Inflammatory macrophage (primary cell): ENCODE results near the gene HSPA1B.
"Not testable (repeated sequence)": the region's sequence is repeated elsewhere in the genome, so short reads cannot be mapped to it uniquely, and the experiment has no call there.

ENCODE experiments used
- DNase-seq, 2 donors: peaks; one replicate each; pipeline ENCODE4 v3.0.0-alpha.2; 2020 to 2022

HSPA1B gene

GRCh38 chr6:31799781-31800180 is 27.8 kb upstream of the HSPA1B start:
- DNase-seq = no peak

DNA sequence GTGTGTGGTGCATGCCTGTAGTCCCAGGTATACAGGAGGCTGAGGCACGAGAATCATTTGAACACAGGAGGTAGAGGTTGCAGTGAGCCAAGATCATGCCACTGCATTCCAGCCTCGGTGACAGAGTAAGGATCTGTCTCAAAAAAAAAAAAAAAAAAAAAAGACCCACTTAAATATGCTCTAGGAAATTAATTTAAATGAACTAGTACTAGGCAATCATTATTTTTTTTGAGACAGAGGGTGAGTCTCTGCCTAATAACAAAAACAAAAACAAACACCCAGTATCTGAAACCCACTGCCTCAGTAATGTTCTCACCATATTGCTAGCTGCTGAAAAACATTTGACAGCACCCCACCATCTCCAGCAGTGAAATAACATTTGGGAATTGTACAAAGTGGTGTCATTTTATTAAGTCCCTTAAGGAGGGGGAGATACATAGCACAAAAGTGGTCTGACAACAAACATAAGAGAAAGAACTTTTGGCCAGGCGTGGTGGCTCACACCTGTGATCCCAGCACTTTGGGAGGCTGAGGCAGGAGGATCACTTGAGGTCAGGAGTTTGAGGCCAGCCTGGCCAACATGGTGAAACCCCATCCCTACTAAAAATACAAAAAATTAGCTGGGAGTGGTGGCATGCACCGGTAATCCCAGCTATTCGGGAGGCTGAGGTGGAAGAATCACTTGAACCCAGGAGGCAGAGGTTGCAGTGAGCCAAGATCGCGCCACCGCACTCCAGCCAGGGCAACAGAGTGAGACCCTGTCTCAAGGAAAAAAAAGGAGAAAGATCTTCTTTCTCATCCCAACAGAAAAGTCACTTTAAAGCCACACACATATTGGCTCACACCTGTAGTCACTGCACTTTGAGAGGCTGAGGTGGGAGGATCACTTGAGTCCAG is 26.3 kb upstream of the HSPA1B start:
- DNase-seq = not testable (repeated sequence)

GRCh38 chr6:31805939-31806469 is 21.5 kb upstream of the HSPA1B start:
- DNase-seq = no peak

DNA sequence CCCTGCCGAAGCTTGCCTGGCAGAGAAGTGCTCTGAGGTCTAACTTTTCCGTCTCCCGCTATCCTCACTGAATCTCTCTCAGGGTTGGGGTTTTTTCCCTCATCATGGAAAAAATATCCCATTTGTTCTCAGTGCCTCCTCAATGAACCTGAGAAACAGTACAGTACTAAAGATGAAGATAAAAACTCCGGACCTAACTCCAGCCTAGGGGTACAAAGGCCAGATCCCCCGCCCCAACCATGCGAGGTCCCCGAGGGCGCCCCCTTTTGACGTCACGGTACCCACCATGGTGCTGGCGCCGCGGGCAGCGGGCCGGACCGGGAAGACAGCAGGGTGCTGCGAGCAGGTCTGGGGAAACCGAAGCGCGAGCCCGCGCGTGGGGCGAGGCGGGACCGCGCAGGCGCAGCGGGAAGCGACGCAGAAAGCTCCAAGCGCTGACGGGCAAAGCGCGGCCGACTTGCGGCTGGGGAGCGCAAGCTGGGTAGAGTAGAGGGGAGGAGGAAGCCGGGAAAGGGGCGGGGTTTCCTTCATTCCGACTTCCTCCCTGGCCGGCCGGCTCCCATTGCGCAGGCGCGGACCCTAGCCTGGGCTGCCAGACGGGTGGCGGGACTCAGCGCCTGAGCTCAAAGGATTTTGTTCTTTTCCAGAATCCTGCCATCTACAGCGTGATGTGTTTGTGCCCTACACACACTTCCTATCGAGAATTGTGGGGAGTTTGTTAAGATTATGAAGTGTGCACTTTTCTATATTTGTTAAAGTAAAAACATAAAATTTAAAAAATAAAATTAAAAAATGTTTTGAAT is 20.9 kb upstream of the HSPA1B start, which contains the start of gene LSM2:
Gene LSM2 (minus strand): TSS at position 497 of the 803 bp plus-strand sequence. CDS start 209 bp downstream, at position 288.
- DNase-seq = peak; percentile 98

DNA sequence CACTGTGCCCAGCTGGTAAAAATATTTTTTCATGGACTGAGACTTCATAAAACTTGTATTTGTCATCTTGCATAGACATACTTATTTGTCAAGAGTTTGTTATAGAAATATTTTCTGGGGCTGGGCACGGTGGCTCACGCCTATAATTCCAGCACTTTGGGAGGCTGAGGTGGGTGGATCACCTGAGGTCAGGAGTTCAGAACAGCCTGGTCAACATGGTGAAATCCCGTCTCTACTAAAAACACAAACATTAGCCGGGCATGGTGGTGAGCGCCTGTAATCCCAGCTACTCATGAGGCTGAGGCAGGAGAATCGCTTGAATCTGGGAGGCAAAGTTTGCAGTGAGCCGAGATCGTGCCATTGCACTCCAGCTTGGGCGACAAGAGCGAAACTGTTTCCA is 18.9 kb upstream of the HSPA1B start:
- DNase-seq = not testable (repeated sequence)

DNA sequence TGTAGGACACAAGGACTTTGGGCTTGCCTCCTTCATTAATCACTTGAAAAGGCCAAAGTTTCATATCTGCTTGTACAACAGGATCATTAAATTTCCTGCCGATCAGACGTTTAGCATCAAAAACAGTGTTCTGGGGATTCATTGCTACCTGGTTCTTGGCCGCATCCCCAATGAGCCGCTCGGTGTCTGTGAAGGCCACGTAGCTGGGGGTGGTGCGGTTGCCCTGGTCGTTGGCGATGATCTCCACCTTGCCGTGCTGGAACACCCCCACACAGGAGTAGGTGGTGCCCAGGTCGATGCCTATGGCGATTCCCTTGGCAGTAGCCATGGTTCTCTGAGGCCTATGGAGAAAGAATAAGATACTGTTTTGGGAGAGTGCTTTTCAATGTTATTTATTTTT is 15.9 kb upstream of the HSPA1B start:
- DNase-seq = no peak

GRCh38 chr6:31813465-31813849 is 14.1 kb upstream of the HSPA1B start:
- no peak for DNase-seq

- DNase-seq = peak; percentile 86 to 93
Measured at GRCh38 chr6:31814677-31815024, 12.9 kb upstream of the HSPA1B start.

DNA sequence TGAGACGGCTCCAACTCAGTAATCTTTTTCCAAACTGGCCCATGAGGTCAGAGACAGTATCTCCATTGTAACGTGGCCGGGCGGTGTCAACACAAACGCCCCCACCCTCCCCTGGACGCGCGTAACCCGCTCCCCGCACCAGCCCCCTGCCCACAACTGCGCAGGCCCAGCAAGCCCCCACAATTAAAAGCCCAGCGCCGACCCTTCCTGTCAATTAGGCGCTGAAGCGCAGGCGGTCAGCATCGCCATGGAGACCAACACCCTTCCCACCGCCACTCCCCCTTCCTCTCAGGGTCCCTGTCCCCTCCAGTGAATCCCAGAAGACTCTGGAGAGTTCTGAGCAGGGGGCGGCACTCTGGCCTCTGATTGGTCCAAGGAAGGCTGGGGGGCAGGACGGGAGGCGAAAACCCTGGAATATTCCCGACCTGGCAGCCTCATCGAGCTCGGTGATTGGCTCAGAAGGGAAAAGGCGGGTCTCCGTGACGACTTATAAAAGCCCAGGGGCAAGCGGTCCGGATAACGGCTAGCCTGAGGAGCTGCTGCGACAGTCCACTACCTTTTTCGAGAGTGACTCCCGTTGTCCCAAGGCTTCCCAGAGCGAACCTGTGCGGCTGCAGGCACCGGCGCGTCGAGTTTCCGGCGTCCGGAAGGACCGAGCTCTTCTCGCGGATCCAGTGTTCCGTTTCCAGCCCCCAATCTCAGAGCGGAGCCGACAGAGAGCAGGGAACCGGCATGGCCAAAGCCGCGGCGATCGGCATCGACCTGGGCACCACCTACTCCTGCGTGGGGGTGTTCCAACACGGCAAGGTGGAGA is 12.3 kb upstream of the HSPA1B start, which contains the start of the genes HSPA1A and HSPA1L:
Gene HSPA1A (plus strand): TSS at position 519 of the 814 bp plus-strand sequence. CDS start 214 bp downstream, at position 733.
Gene HSPA1L (minus strand): TSS at position 259 of the 814 bp plus-strand sequence. CDS start 3,311 bp downstream, outside the sequence.
- peak; percentile 94 to 95 for DNase-seq

DNA sequence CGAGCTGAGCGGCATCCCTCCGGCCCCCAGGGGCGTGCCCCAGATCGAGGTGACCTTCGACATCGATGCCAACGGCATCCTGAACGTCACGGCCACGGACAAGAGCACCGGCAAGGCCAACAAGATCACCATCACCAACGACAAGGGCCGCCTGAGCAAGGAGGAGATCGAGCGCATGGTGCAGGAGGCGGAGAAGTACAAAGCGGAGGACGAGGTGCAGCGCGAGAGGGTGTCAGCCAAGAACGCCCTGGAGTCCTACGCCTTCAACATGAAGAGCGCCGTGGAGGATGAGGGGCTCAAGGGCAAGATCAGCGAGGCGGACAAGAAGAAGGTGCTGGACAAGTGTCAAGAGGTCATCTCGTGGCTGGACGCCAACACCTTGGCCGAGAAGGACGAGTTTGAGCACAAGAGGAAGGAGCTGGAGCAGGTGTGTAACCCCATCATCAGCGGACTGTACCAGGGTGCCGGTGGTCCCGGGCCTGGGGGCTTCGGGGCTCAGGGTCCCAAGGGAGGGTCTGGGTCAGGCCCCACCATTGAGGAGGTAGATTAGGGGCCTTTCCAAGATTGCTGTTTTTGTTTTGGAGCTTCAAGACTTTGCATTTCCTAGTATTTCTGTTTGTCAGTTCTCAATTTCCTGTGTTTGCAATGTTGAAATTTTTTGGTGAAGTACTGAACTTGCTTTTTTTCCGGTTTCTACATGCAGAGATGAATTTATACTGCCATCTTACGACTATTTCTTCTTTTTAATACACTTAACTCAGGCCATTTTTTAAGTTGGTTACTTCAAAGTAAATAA is 10.2 kb upstream of the HSPA1B start:
- DNase-seq = peak in 1 of 2 donors; percentile 56

GRCh38 chr6:31817929-31818511 is 9.5 kb upstream of the HSPA1B start:
- DNase-seq = not testable (repeated sequence)

DNA sequence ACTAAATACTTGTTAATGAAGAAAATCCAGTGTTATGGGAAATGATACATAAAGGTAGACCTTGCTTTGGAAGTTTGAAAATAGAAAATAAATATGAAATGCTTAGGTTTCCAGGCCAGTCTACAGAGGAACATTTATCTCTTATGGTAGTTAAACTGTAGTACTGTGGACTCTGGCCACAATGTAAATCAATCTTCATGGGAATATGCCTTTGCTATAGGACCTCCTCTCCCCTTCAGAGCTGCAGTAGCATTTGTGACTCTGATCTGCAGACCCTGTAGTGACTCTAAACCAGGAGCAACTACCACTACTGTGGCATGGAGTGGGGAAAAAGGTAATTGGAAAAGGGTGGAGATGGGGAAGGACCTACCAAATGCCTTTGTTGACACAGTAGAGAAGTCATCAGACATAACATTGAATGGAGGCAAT is 7.7 kb upstream of the HSPA1B start:
- DNase-seq = no peak

- not testable (repeated sequence) for DNase-seq
Measured at GRCh38 chr6:31820399-31820798, 7.1 kb upstream of the HSPA1B start.

- peak; percentile 65 to 74 for DNase-seq
Measured at GRCh38 chr6:31821301-31822035, 6.1 kb upstream of the HSPA1B start.

DNA sequence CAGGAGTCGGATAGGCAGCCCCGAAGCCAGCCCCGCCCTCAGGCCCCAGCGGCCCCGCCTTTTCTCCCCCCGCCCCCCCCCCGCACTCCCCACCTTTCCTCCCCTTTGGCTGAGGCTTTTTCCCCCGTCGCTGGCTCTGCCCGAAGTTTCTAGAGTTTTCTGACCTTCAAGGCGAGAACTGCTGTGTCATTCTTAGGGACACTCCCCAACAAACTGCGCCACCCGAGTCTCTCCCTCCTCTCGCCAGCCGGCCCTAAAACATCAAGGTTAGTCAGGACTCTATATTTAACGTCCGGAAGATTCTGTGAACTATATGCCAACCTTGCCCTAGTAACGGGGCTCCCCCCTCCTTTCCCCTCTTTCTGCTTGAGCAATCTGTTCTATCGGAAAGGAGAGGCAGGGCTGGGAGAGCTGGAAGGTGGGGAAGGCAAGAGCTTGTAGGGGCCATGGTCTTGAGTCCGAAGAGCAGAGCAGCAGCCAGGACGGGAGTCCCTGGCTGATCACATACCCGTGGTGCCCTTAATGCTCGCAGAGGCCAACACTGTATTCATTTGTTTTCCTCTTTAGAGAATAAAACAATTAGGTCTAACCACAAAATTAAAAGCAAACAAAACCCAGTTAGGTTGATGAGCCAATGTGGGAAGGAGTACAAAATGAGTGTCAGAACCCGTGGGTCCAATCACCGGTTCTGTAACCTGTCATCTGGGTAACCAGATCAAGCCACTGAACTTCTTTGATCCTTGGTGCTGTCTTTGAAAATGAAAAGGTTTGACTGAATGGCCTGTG is 5.3 kb upstream of the HSPA1B start:
- DNase-seq = peak; percentile 83 to 85

DNA sequence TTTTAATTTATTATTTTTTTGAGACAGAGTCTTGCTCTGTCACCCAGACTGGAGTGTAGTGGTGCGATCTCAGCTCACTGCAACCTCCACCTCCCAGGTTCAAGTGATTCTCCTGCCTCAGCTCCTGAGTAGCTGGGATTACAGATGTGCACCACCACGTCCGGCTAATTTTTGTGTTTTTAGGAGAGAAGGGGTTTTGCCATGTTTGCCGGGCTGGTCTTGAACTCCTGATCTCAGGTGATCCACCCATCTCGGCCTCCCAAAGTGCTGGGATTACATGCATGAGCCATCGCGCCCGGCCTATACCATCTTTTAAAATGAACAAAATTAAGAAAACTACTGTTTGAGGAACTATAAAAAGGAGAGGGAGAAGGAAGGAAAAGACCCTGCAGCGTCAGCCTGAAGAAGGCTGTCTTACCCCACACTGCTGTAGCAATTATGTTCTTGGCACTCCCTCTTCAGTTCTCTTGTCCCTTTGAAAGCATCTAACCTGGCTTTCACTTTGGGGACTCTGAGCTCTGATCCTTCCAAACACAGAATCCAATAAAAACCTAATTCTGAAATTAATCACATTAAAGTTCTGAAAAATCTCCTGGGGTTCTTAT is 3.8 kb upstream of the HSPA1B start:
- peak in 1 of 2 donors; percentile 39 for DNase-seq

GRCh38 chr6:31825553-31825952 is 2.0 kb upstream of the HSPA1B start:
- DNase-seq = no peak

DNA sequence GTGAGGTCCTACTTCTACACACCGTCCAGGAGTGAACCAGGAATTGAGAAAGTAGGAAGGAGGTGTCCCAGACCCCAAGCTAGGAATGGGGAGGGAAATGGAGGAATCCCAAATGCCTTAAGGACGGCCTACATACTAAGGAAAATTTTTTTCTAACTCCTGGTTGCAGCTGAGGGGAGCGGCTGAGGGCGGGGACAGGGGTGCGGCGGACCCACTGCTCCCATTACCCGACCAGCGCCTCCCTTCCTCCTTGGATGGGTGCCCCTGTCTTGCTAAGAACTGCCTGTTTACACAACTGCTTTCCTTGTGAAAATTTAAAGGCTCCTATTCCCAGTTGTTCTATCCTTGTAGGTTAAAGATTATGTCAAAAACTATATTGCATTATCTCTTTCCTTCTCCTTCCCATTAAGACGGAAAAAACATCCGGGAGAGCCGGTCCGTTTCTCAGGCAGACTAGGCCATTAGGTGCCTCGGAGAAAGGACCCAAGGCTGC is 699 bp upstream of the HSPA1B start:
- DNase-seq = no peak
